RWPE1 (cell line): ENCODE results near the gene CPNE8.

Source experiments
- CTCF ChIA-PET: fragments of 350-600 bp; sonication (Branson Sonifier 250); formaldehyde crosslinking; extraction: SDS; loops from one replicate; lab custom pipeline; 2021; lab: Yijun Ruan, JAX
- POLR2A ChIA-PET: fragments of 400-600 bp; formaldehyde crosslinking; extraction: SDS; loops from one replicate; lab custom pipeline; 2020; ENCODE audit warnings: antibody characterized with exemption; ENCODE audit not compliant: low non-redundant PET; lab: Yijun Ruan, JAX
- DNase-seq: peaks from one replicate; pipeline ENCODE4 v3.0.0; 2012; ENCODE audit warnings: low spot score
- H3K27ac ChIP-seq: fragments of 450-650 bp; 2 replicates; pipeline ENCODE4 v1.5.1; 2017
- CTCF ChIP-seq: fragments of 450-650 bp; conservative IDR thresholded peaks from 2 replicates; pipeline ENCODE4 v1.5.1; 2017; ENCODE audit warnings: low read depth, mild to moderate bottlenecking

Gene CPNE8

DNA sequence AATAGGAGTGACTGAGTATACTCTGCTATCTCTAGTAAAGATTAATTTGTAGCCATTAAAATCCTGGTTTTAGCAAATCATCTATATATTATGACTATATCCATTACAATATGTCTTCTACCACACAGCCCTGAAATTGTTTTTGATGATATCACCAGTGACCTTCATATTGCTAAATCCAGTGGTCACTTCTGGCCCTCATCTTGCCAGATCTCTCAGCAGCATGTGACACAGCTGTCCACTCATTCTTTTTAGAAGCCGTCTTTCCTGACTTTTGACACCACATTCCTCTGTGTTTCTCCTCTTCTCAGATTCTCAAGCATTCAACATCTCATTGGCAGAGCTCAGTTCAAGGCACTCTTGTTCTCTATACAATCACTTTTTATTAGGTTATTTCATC is 54.9 kb downstream of the CPNE8 start:
- CTCF ChIA-PET: no interaction called here

DNA sequence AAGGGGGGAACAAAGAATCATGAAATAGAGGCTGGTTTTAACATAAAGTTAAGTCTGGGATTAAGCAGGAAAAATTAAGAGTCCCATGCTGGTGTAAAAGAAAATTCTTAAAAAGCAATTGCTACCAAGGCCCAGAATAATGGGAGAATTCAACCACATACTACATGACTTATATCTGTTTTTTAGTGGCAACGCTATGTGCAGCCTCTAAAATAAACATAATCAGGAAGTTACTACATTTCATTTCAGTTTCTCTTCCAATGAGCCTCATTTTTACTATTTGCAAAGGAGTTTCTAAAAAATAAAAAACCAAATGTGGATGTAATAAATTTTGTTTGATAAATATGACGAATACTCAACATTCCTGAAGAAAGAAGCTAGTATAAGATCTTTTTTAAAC is 58.1 kb downstream of the CPNE8 start:
- CTCF ChIA-PET: interaction anchor here (0.6 kb wide), 1 partner anchor 48 kb away, joined by 4 read pairs; no protein-coding TSS in a partner anchor
- TF ChIP-seq CTCF: no peak
- no peak for DNase-seq
- H3K27ac ChIP-seq: no peak overlapping the region
- POLR2A ChIA-PET: no interaction called here

More for the DNA sequence above, 54.9 kb downstream of the CPNE8 start:
- TF ChIP-seq CTCF: no peak
- POLR2A ChIA-PET: no interaction called here
- no peak for DNase-seq
- no peak overlapping the region for H3K27ac ChIP-seq

DNA sequence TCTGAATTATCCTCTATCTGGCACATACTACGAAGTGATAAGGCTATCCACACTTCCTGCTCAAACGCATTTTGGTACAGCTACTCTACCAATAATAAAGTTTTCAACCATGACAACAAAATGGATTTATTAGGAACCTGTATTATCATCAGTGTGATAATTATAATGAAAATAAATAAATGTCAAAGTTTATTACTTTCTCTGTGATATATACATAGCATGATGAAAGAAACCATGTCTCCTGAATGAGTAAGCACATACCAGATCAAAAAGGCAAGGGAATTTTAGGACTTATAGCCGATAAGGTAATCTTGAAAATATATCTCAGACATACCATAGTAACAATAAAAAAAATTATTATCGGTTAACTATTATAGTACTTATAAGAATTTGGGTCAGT is 61.1 kb downstream of the CPNE8 start:
- H3K27ac ChIP-seq: no peak overlapping the region
- no peak for TF ChIP-seq CTCF
- ChIA-PET POLR2A (no interaction called here), CTCF (no interaction called here)
- DNase-seq: no peak

DNA sequence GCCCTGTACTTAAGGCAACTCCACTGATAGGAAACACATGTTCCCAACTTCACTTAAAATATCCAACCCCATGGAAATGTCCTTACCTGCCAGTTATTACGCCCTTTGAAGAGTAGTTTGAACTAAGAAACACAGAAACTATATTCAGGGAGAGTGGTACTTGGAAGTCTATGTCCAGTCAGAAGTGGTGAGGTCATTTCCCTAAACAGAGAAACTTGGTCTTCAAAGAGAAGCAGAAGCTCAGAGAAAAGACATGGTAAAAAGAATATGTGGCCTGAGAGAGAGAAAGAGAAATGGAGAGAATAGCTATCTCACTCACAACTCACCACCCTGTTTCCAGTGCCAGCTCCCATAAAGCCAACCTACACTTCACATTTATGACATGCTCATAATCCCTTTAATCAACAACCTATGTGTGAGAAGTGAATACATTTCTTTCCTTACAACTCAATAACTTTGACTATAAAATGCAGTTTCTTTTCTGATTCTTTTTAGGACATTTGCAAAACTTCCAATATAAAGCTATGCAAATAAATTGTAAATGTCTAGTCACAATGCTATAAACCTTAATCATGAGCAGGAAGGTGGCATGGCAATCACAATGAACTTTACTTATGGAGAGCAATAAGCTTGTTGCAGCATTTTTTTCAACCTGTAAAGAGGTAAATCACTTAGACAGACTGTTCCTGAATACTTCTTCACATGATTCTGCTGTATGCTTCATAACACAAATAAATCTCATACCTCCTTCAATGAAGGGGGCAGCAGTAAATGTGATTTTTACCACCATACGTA is 67.1 kb downstream of the CPNE8 start:
- TF ChIP-seq CTCF: no peak
- H3K27ac ChIP-seq: no peak overlapping the region
- POLR2A ChIA-PET: no interaction called here
- CTCF ChIA-PET: interaction anchor here (0.6 kb wide), 1 partner anchor 57 kb away, joined by 3 read pairs; no protein-coding TSS in a partner anchor
- no peak for DNase-seq

DNA sequence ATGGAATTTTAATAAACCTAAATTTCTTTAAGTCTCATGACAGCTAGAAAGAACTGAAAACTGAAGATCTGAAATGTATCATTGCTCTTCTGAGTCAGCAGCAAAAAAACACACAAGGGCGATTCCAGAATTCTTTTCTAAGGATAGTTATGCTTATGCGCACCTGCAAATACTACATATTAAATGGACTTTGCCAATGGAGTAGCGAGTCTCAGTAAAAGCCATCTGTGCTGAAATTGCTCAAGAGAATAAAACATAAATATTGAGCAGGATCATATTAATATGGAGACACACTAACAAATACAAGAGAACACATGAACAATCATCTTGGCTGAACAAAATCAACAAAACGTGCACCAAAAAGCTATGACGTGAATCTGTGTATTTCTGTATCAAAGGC is 73.7 kb downstream of the CPNE8 start:
- CTCF ChIA-PET: interaction anchor here (0.6 kb wide), 1 partner anchor 86 kb away, joined by 3 read pairs; no protein-coding TSS in a partner anchor
- TF ChIP-seq CTCF: no peak
- POLR2A ChIA-PET: no interaction called here

DNA sequence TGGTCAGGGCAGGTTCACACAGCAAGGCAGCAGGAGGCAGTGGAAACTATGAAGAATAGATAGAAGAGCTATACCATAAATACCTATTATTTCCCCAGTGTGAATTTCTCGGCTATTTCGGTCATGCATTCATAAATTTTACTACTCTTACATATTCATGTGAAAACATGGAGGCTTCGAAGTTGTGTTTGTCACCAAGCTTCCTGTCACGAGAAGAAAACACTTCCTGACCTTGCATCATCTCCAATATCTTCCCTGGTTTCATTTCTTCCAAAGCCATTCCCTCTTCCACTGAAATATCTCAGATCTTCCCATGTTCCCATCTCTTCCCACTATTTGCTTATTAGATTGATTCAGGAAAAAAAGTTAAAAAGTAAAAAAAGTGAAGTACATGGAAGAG is 80.4 kb downstream of the CPNE8 start:
- no peak for DNase-seq
- TF ChIP-seq CTCF: no peak
- ChIA-PET POLR2A (no interaction called here), CTCF (interaction anchor here (0.6 kb wide), 1 partner anchor 72 kb away, joined by 5 read pairs; no protein-coding TSS in a partner anchor)
- no peak overlapping the region for H3K27ac ChIP-seq

More for the DNA sequence above, 73.7 kb downstream of the CPNE8 start:
- DNase-seq: no peak
- H3K27ac ChIP-seq: no peak overlapping the region
